HPDE6-E6E7 (cell line): ENCODE results near the gene SP4.
A peak's percentile ranks its signal among the peaks of the same experiment; 100 is the strongest.

Experiments
- DNase-seq: peaks from one replicate; pipeline ENCODE4 v3.0.0; 2011; ENCODE audit warnings: missing footprints; ENCODE audit errors: extremely low spot score

SP4 gene

GRCh38 chr7:21427871-21428658 lies at the start of gene SP4:
Gene SP4 (plus strand): TSS chr7:21428083. CDS start chr7:21428252, 169 bp downstream.
- peak; percentile 96 for DNase-seq

GRCh38 chr7:21383227-21384220 lies 44.4 kb upstream of the SP4 start:
- no peak for DNase-seq

DNA sequence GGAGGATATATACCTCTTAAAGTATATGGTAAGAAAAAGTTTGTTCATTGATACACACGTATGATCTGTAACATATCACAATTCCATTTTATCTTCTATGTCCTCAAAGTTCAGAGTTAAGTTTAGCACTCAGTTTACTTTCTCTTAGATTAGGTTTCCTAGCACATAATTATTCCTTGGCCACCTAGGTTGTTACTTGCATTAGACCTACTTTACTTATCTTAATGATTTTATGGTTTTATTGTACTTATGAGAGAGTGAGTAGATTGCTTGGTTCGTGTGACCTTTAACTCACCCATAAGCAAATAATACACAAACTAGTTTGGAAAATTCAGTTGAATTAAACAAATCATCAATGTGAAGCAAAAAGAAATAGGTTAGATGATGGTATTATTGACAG lies 33.9 kb upstream of the SP4 start:
- no peak for DNase-seq

GRCh38 chr7:21401944-21402343 lies 25.9 kb upstream of the SP4 start:
- DNase-seq: no peak

DNA sequence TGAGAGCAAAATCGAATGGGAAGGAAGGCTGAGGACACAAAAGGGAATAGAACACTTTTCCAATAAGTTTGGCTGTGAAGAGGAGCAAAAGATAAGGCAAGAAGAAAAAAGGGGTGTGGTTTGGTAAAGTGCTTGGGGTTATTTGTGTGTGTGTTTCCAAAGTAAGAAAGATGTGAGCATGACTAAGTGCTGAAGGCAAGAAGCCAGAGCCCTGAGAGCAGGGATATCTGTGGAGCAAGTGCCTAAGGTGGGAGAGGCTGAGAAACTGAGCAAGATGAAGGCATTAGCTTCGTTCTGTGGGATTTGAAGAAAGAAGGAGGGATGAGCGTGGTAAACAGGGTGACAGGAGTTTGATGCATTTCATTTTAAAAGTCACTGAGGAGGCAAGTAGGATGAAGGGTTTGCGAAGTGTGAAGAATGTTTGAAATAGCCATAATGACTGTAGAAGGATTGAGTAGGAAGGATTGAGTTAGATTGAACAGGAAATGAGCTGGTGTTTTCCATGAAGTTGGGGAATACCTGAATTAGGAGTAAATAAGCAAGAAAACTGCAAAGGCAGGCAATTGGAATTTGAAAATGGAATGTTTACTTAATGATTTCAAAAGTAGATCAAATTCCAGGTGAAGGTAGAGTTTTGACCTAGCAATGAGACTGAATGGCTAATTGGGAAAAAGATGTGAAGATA lies 19.9 kb upstream of the SP4 start:
- DNase-seq: no peak

- DNase-seq: no peak
Observed at GRCh38 chr7:21408481-21408820, 19.4 kb upstream of the SP4 start.

DNA sequence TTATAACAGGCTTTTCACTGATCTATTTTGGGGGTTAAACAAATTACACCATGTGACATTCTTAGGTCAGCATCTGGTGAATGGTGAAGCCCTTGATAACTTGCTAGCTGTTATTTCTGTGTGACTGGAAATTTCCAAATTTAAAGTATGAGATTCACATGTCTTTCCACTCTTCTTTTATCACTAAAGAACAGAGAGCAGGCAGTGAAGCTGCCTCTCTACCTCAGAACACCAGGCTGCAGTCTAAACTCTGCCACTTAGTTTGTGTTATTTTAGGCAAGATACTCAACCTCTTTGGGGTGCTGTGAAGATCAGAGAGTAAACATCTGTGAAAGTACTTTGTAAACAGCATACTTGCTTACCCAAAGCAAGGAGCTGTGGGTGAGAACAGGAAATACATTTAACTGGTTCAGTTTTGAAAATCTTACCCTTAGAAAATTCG lies 15.5 kb upstream of the SP4 start:
- DNase-seq: no peak

DNA sequence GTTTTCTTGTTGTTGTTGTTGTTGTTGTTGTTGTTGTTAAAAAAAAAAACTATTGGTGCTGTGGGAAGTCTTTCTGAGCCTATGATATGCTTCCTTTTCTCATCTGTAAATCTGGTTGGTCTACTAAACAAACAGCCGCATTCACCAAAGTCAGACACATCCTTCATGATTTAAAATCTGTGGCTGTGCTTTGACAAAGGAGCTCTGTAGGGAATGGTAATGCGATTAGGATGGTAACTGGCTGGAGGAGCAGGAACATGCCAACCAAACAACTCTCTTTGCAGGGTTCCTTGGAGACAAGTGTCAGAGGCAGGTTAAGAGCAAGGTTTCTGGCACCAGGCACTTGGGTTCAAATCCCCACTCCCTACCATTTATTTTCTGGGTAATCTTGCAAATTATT lies 14.9 kb upstream of the SP4 start:
- no peak for DNase-seq

DNA sequence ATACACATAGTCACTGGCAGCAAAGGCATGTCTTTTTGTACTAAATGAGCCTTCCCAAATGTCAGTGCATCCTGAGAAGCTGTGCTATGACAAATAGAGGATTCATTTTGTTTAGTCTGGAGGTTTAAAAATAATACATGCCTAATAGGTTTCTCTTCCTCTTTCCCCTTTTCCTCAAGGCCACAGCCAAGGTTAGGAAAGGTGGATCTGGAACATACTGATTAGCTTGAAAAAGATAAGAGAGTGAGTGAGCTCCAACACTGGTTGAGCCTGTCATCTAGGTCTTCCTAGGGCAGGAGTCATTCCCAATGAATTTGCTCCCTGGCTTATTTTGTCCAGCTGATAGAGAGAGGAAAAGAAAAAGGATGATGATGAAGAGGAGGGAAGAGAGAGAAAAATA lies 14.4 kb upstream of the SP4 start:
- DNase-seq: no peak

- no peak for DNase-seq
Observed at GRCh38 chr7:21414795-21415393, 13.0 kb upstream of the SP4 start.

DNA sequence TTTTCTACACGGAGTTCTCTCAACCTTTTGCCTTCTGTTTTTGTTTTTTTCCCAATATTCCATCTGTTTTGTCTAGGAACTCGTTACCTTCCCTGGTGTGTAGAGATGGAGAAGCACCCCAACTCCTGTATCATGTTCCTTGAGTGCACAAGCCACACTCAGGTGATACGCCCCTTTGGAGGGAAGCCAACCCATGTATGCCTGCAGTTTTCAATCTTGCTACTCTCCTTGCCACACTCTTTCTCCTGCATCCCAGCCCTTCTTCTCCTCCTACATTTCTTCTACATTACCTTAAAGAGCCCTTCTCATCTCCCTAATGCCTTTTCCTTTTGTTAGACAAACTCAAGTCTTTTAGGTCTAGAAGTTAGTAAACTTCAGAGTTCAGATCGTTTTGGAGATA lies 10.2 kb upstream of the SP4 start:
- DNase-seq: no peak

GRCh38 chr7:21422751-21423150 lies 5.1 kb upstream of the SP4 start:
- no peak for DNase-seq

- DNase-seq: no peak
Observed at GRCh38 chr7:21425290-21425689, 2.6 kb upstream of the SP4 start.

- no peak for DNase-seq
Observed at GRCh38 chr7:21426286-21427181, 1.3 kb upstream of the SP4 start.

DNA sequence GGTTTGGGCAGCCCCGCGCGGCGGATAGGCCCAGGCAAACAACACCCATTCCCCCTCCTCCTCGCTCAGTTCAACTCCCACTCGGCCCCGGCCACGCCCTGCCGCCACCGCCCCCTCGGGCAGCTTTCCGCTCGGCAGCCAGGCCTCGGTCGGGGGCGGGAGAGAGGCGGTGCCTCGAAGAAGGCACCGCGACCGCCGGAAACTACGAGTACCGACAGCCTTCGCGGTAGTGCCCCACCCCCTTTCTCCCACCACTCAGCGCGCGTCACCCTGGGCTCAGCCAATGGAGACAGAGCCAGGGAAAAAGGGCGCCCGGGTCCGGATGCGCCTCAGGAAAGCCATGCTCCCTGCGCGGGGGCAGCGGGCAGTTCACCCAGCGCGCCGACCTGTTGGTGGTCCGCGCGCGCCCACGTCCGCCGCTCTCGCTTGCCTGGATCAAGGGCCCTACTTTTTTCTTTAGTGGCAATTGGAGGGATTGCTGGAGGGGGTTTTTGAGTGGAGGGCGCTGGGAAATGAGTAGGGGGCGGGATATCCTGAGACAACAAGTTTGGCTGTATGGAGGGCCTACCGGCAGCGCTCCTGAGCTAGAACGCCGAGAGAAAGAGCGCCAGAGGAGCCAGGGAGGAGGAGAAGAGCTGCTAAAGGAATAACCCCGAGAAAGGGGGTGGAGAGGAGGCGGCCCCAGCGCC lies 557 bp upstream of the SP4 start:
- DNase-seq: peak; percentile 96

DNA sequence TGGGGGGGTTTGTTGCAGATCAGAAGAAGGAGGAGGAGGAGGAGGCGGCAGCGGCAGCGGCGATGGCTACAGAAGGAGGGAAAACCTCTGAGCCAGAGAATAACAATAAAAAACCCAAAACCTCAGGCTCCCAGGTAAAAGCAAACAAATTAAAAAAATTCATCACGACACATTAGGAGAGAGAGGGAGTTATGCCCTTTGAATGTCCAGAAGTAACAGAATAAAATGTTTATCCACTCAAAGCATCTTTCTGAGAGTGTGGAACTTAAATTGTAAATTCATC lies 717 bp downstream of the SP4 start:
- DNase-seq: no peak

DNA sequence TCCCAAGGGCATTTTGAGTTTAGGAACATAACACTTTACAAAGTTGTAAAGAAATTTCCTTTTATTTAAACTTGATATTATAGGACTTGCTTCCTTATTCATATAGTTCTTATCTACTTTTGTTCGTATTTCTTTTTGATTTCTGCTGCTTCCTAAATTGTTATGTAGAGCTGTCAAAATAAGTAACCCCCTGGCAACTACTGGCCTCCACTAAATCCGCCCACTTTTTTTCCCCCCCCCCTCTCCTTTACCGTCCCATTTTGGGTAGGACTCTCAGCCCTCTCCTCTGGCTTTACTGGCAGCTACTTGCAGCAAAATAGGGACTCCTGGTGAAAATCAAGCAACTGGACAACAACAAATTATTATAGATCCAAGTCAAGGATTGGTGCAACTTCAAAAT lies 1.1 kb downstream of the SP4 start:
- no peak for DNase-seq

GRCh38 chr7:21429786-21430574 lies 2.1 kb downstream of the SP4 start:
- no peak for DNase-seq

- no peak for DNase-seq
Observed at GRCh38 chr7:21430575-21430954, 2.7 kb downstream of the SP4 start.
